Neutrophil (primary cell): ENCODE results near the gene MAT2A.

Source experiments
- H3K27ac ChIP-seq: fragments of 200-600 bp; sonication (generic); 2 replicates; pipeline ENCODE4 v1.5.1; 2016; ENCODE audit warnings: mild to moderate bottlenecking, moderate library complexity
- H3K27me3 ChIP-seq: fragments of 200-600 bp; sonication (generic); 2 replicates; pipeline ENCODE4 v1.6.0; 2016; ENCODE audit warnings: mild to moderate bottlenecking
- H3K36me3 ChIP-seq: fragments of 200-600 bp; sonication (generic); 2 replicates; pipeline ENCODE4 v1.5.1; 2017
- H3K4me1 ChIP-seq, 2 experiments: fragments of 200-600 bp in 1 of 2; sonication (generic) in 1 of 2; 1 replicate in 1 of 2; 2 replicates in 1 of 2; pipeline versions ENCODE4 v1.5.1 to v1.6.1; 2013 to 2016; ENCODE audit warnings: low read depth in 1 of 2, low read length in 1 of 2, mild to moderate bottlenecking in 1 of 2, moderate library complexity in 1 of 2; ENCODE audit not compliant: control insufficient read depth in 1 of 2, insufficient read depth in 1 of 2
- H3K4me3 ChIP-seq, 2 experiments: fragments of 200-600 bp in 1 of 2; sonication (generic) in 1 of 2; 1 replicate in 1 of 2; 2 replicates in 1 of 2; pipeline ENCODE4 v1.5.1; 2013 to 2016; ENCODE audit warnings: low read depth in 1 of 2, low read length in 1 of 2, mild to moderate bottlenecking in 1 of 2, moderate library complexity in 1 of 2
- H3K9me3 ChIP-seq: fragments of 200-600 bp; sonication (generic); 2 replicates; pipeline ENCODE4 v1.5.1; 2016
- CTCF ChIP-seq: fragments of 200-600 bp; sonication (generic); IDR thresholded peaks from 2 replicates; pipeline ENCODE4 v1.5.1; 2016; ENCODE audit warnings: antibody characterized with exemption

The MAT2A gene

GRCh38 chr2:85506768-85507181 is 32.2 kb upstream of the MAT2A start:
- Histone ChIP-seq H3K4me1 (peaks cover 12 to 18% of the 10 kb centered on the region in 2 experiments), H3K9me3 (no peaks in the 10 kb centered on the region), H3K4me3 (no peak overlapping the region), H3K27me3 (no peaks in the 10 kb centered on the region), H3K27ac (no peak overlapping the region), H3K36me3 (no peaks in the 10 kb centered on the region)
- TF ChIP-seq CTCF = no peak

GRCh38 chr2:85511008-85511811 is 27.8 kb upstream of the MAT2A start:
- H3K27me3 ChIP-seq = no peaks in the 10 kb centered on the region
- no peaks in the 10 kb centered on the region for H3K9me3 ChIP-seq
- peaks cover 5 to 8% of the 10 kb centered on the region in 2 experiments for H3K4me1 ChIP-seq
- H3K4me3 ChIP-seq = no peak overlapping the region
- TF ChIP-seq CTCF = no peak
- H3K36me3 ChIP-seq = no peaks in the 10 kb centered on the region
- H3K27ac ChIP-seq = no peak overlapping the region

- no peaks in the 10 kb centered on the region for H3K9me3 ChIP-seq
- TF ChIP-seq CTCF = no peak
- H3K4me1 ChIP-seq = peaks cover 19 to 21% of the 10 kb centered on the region in 2 experiments
- no peak overlapping the region for H3K4me3 ChIP-seq
- no peaks in the 10 kb centered on the region for H3K27me3 ChIP-seq
- no peak overlapping the region for H3K27ac ChIP-seq
- H3K36me3 ChIP-seq = no peaks in the 10 kb centered on the region
These were observed 24.6 kb upstream of the MAT2A start for GRCh38 chr2:85514323-85514722.

GRCh38 chr2:85516653-85517389 is 22.1 kb upstream of the MAT2A start:
- Histone ChIP-seq H3K36me3 (no peaks in the 10 kb centered on the region), H3K4me3 (peak overlapping the region; percentile 58 to 71), H3K27me3 (no peaks in the 10 kb centered on the region), H3K27ac (peak overlapping the region; percentile 92), H3K4me1 (peaks cover 19 to 21% of the 10 kb centered on the region in 2 experiments), H3K9me3 (no peaks in the 10 kb centered on the region)
- TF ChIP-seq CTCF = no peak

GRCh38 chr2:85522090-85522647 is 16.8 kb upstream of the MAT2A start:
- Histone ChIP-seq H3K27me3 (no peaks in the 10 kb centered on the region), H3K4me1 (peaks cover 29 to 33% of the 10 kb centered on the region in 2 experiments), H3K9me3 (no peaks in the 10 kb centered on the region), H3K27ac (no peak overlapping the region), H3K36me3 (no peaks in the 10 kb centered on the region), H3K4me3 (no peak overlapping the region)
- TF ChIP-seq CTCF = no peak
